SH-SY5Y (cell line): Measurements from ENCODE around the gene P2RY8.

Experiments
- GATA2 ChIP-seq: IDR thresholded peaks from 2 replicates; pipeline ENCODE4 v1.6.1; 2011; ENCODE audit warnings: mild to moderate bottlenecking, low read depth, low read length
- GATA3 ChIP-seq: IDR thresholded peaks from 2 replicates; pipeline ENCODE4 v1.6.1; 2011; ENCODE audit warnings: low read depth, mild to moderate bottlenecking, low read length, moderate library complexity

P2RY8 gene

GRCh38 chrX:1424147-1424851, 112.7 kb downstream of the P2RY8 start:
- TF ChIP-seq GATA3 (no peak), GATA2 (no peak)

- no peak for TF ChIP-seq GATA2
- no peak for TF ChIP-seq GATA3
Measured at GRCh38 chrX:1423215-1423614, 113.8 kb downstream of the P2RY8 start.

- no peak for TF ChIP-seq GATA2
- TF ChIP-seq GATA3, result no peak
Measured at GRCh38 chrX:1422135-1422465, 114.9 kb downstream of the P2RY8 start.

- TF ChIP-seq GATA3 (no peak), GATA2 (no peak)
Measured at GRCh38 chrX:1421433-1422134, 115.4 kb downstream of the P2RY8 start.

- TF ChIP-seq GATA3 (no peak), GATA2 (no peak)
Measured at GRCh38 chrX:1420371-1420770, 116.6 kb downstream of the P2RY8 start.

GRCh38 chrX:1419545-1420355, 117.2 kb downstream of the P2RY8 start:
- no peak for TF ChIP-seq GATA3

- TF ChIP-seq GATA3, result no peak
- no peak for TF ChIP-seq GATA2
Measured at GRCh38 chrX:1418901-1419544, 118.0 kb downstream of the P2RY8 start.

GRCh38 chrX:1417921-1418771, 118.8 kb downstream of the P2RY8 start:
- TF ChIP-seq GATA3 (no peak), GATA2 (no peak)

- TF ChIP-seq GATA3 (no peak), GATA2 (no peak)
Measured at GRCh38 chrX:1416965-1417760, 119.8 kb downstream of the P2RY8 start.

GRCh38 chrX:1416327-1416784, 120.6 kb downstream of the P2RY8 start:
- TF ChIP-seq GATA3 (no peak), GATA2 (no peak)
